Measurements from ENCODE around the gene SPPL3.

Gene SPPL3

DNA sequence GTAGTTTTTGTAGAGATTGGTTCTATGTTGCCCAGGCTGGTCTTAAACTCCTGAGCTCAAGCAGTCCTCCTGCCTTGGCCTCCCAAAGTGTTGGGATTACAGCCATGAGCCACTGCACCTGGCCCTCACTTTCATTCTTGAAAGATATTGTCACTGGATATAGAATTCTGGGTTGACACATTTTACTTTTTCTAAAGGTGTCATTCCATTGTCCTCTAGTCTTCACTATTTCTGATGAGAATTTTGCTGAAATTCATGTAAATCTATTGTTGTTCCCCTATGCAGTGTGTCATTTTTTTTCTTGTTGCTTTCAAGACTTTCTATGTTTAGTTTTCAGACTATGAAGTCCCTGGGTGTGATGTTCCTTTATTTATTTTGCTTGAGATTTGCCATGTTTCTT, 149.4 kb downstream of the SPPL3 start:
- DNase-seq: no peak
- CTCF ChIA-PET: no interaction called here
- peaks cover 7% of the 10 kb centered on the region for H3K4me1 Mint-ChIP-seq
- H3K4me3 Mint-ChIP-seq: no peak overlapping the region
- H3K36me3 Mint-ChIP-seq: no peaks in the 10 kb centered on the region
- no peak overlapping the region for H3K27ac Mint-ChIP-seq
- H3K27me3 Mint-ChIP-seq: peaks cover 22% of the 10 kb centered on the region
- peaks cover 7% of the 10 kb centered on the region for H3K9me3 Mint-ChIP-seq

DNA sequence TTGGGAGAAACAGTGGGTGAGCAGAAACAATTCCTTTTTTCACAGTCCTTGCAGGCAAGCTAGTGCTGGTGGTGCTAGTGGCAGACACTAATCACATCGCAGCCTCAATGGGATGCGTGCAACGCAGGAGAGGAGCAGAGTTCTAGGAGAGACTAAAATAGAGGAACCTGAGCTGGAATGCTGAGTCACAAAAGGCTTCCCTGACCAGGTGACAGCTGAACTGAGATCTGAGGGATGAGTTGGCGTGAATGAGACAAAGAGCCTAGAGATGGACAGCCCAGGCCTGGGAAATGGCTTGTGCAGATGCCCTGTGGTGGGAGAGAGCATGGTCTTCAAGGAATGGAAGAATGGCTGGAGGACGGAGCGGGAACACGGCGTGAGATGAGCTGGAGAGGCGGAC, 152.8 kb downstream of the SPPL3 start:
- no peak for DNase-seq
- peaks cover 22% of the 10 kb centered on the region for H3K27me3 Mint-ChIP-seq
- peaks cover 7% of the 10 kb centered on the region for H3K9me3 Mint-ChIP-seq
- H3K4me3 Mint-ChIP-seq: no peak overlapping the region
- no peak overlapping the region for H3K27ac Mint-ChIP-seq
- CTCF ChIA-PET: interaction anchor here (0.6 to 1.5 kb wide), 3 partner anchors 22 to 225 kb away, joined by 3 to 10 read pairs (median 3); no protein-coding TSS in a partner anchor
- H3K4me1 Mint-ChIP-seq: no peaks in the 10 kb centered on the region
- H3K36me3 Mint-ChIP-seq: no peaks in the 10 kb centered on the region

DNA sequence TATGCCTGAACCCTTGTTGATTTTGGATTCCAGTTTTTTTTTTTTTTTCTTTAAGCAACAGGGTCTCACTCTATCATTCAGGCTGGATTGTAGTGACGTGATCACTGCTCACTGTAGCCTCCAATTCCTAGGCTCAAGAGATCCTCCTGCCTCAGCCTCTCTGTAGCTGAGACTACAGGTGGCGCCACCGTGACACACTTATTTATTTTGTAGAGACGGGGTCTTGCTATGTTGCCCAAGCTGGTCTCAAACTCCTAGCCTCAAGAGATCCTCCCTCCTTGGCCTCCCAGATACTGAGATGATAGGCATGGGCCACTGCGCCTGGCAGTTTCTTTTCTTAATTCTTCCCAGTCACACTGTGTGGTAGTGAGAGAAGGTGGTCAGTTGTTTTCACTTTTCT, 153.4 kb downstream of the SPPL3 start:
- CTCF ChIA-PET: interaction anchor here (0.6 to 1.5 kb wide), 3 partner anchors 92 to 225 kb away, joined by 3 to 10 read pairs (median 3); no protein-coding TSS in a partner anchor
- Mint-ChIP-seq H3K4me3 (no peak overlapping the region), H3K4me1 (no peaks in the 10 kb centered on the region)

DNA sequence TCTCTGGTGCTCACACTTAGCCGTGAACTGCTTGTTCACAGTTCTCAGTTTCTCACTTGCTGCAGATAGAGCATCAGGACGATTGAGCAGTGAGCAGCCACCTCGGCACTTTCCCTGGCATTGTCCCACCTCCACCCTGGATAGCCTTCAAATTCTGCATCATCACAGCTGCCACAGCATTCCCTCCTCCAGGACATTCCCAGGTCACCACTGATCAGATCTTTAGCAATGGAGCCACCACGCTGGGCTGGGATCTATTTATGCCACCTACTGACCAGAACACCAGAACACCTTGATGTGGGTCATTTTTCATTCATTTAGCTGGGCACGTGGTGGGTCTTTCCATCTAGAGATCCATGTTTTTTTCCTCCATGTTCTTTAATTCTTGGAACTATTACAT, 154.9 kb downstream of the SPPL3 start:
- Mint-ChIP-seq H3K9me3 (no peaks in the 10 kb centered on the region), H3K4me1 (no peaks in the 10 kb centered on the region), H3K27me3 (peaks cover 11% of the 10 kb centered on the region), H3K36me3 (no peaks in the 10 kb centered on the region), H3K27ac (no peak overlapping the region), H3K4me3 (no peak overlapping the region)
- no peak for DNase-seq
- CTCF ChIA-PET: no interaction called here

More for the DNA sequence above, 153.4 kb downstream of the SPPL3 start:
- Mint-ChIP-seq H3K27me3 (peaks cover 22% of the 10 kb centered on the region), H3K9me3 (peaks cover 7% of the 10 kb centered on the region), H3K27ac (no peak overlapping the region), H3K36me3 (no peaks in the 10 kb centered on the region)
- DNase-seq: no peak

DNA sequence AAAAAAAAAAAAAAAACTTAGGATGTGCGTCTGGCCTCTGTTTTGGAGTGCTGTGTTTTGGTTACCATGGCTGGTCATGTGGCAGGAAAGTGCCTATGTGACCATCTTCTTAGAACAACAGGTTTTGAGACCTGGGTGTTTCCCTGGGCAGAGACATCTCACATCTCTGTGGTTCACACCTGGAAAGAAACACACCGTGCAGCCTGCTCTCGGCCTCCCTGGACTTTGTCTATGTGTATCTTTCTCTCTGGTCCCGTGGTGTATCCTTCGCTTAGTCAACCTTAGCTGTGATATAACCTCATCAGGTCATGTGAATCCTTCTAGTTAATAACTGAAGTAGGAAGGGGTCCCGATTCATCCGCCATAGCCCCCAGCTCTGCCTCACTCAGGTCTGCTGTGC, 155.9 kb downstream of the SPPL3 start:
- Mint-ChIP-seq H3K4me3 (no peak overlapping the region), H3K36me3 (no peaks in the 10 kb centered on the region)

DNA sequence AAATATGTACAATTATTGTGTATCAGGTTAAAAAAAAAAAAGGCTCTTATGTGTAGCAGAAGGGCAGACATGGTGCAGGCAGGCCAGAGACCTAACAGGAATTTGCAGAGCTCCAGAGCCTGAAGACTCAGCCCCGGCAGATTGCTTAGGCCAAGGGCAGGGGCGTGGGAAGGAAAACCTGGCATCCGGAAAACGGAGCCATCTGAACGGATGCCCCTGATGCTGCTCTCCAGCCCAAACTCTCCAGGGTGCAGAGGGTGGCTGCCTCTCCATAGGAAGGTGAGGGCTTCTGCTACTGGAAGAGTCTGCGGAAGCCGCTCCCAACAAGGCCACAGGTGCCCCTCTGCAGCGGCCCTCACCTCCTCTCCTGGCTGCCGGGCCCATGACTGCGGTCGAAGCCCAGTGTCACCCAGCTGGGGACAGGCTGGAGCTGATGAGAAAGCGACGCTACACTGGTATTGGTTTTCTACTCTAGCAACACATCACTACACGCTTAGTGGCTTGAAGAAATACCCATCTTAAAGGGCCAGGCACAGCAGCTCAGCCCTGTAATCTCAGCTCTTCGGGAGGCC, 159.2 kb downstream of the SPPL3 start:
- Mint-ChIP-seq H3K4me3 (no peak overlapping the region), H3K4me1 (no peaks in the 10 kb centered on the region), H3K36me3 (no peaks in the 10 kb centered on the region), H3K9me3 (no peaks in the 10 kb centered on the region), H3K27me3 (no peaks in the 10 kb centered on the region), H3K27ac (no peak overlapping the region)
- DNase-seq: no peak
- CTCF ChIA-PET: no interaction called here

More for the DNA sequence above, 155.9 kb downstream of the SPPL3 start:
- peaks cover 11% of the 10 kb centered on the region for H3K27me3 Mint-ChIP-seq
- no peak for DNase-seq
- no peak overlapping the region for H3K27ac Mint-ChIP-seq
- CTCF ChIA-PET: interaction anchor here (0.6 kb wide), 1 partner anchor 19 kb away, joined by 3 read pairs; no protein-coding TSS in a partner anchor
- no peaks in the 10 kb centered on the region for H3K4me1 Mint-ChIP-seq
- H3K9me3 Mint-ChIP-seq: no peaks in the 10 kb centered on the region

DNA sequence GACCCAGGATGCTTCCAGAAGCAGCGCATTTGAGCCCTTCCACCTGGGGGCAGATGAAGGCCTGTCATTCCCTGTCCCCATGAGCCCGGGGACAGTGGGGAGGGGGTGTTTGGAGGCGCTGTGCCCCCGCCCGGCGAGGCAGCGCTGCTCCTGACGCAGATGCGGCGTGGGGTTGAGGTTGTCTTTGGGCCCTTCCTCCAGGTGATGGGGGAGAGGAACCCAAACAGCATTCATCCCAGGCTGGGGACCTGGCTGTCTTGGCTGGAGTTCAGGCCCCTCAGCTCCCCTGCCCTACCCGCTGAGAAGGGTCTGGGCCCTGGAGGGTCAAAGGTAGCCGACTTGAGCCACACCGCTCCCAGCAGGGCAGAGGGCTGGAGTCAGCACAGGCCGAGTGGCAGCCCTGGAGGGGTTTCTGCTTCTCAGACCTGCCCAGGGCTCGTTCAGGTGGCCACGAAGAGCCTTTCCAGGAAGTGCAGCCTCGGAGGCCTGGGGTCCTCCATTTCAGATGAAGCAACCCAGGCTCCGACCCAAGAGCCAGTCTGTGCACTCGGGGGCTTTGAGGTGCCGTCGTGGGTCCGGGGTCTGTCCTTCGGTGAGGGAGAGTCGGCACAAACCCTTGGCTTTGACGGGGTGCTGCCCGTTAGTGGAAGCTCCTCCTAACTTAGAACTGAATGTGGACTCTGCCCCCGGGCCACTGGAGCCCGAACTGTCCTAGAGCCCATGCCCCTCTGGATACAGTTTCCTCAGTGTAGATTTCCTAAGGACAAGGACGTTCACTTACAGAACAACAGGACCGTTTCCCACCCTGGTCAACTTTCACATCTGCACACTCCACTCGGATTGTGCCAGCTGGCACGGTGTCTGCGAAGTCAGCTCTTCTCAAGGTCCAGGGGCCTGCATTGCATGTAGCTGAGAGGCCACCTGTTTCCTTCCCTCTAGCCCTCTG, 162.4 kb downstream of the SPPL3 start:
- no peak overlapping the region for H3K4me3 Mint-ChIP-seq
- no peaks in the 10 kb centered on the region for H3K4me1 Mint-ChIP-seq
- no peak for DNase-seq
- no peaks in the 10 kb centered on the region for H3K27me3 Mint-ChIP-seq
- no peaks in the 10 kb centered on the region for H3K36me3 Mint-ChIP-seq
- CTCF ChIA-PET: no interaction called here
- no peak overlapping the region for H3K27ac Mint-ChIP-seq
- H3K9me3 Mint-ChIP-seq: no peaks in the 10 kb centered on the region

DNA sequence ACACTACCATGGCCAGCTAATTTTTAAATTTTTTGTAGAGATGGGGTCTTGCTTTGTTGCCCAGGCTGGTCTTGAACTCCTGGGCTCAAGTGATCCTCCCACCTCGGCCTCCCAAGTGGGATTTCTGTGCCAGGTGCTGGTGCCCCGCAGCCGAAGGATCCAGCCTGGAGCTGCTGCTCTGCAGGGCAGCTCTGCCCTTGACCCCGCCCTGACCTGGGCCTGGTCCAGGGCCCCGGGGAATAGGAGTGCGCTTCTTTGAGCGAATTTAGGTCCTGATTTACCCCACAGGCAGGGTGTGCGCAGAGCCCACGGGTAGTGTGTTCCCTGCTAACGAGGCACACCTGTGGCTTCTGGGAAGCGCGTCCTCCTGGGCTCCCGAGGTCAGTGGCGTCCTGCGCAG, 163.3 kb downstream of the SPPL3 start:
- Mint-ChIP-seq H3K4me1 (no peaks in the 10 kb centered on the region), H3K27ac (no peak overlapping the region), H3K4me3 (no peak overlapping the region), H3K9me3 (no peaks in the 10 kb centered on the region), H3K27me3 (no peaks in the 10 kb centered on the region), H3K36me3 (no peaks in the 10 kb centered on the region)
- DNase-seq: no peak
- CTCF ChIA-PET: no interaction called here

DNA sequence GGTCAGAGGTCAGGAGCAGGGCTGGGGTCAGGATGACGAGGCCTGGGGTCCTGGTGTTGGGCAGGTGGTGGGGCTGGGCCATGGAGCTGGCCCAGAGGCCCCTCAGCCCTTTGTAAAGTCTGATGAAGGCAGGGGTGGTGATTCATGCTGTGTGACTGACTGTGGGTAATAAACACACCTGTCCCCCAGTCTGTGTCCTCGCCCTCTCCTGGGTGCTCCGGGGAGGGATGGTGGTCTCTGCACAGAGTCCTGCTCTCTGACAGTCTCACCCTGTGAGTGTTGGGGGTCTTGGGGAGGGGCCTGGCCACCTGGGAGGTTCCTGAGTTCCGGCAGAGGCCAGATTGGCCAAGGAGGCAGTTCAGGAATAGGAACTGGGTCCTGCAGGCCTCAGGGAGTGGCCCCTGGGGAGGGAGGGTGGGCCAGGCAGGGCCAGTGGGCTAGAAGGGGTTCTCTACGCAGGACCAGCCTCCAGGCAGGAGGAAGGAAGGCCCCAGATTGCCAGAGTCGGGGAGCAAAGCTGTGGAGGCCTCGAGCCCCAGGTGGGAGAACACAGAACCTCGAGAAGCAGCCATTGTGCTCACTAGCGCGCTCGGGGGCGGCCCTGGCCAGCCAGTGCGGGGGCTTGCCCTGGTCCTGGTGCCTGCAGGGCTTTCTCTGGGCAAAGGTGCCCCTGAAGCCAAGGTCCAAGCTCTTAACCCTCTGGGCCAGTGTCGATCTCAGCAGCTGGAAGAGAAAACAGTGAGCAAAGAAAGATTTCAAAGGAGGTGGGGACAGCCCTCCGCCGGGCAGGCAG, 164.1 kb downstream of the SPPL3 start:
- H3K27me3 Mint-ChIP-seq: no peaks in the 10 kb centered on the region
- H3K4me3 Mint-ChIP-seq: no peak overlapping the region
- H3K27ac Mint-ChIP-seq: no peak overlapping the region
- H3K9me3 Mint-ChIP-seq: no peaks in the 10 kb centered on the region
- H3K4me1 Mint-ChIP-seq: no peaks in the 10 kb centered on the region
- H3K36me3 Mint-ChIP-seq: no peaks in the 10 kb centered on the region
- CTCF ChIA-PET: no interaction called here
- DNase-seq: no peak

DNA sequence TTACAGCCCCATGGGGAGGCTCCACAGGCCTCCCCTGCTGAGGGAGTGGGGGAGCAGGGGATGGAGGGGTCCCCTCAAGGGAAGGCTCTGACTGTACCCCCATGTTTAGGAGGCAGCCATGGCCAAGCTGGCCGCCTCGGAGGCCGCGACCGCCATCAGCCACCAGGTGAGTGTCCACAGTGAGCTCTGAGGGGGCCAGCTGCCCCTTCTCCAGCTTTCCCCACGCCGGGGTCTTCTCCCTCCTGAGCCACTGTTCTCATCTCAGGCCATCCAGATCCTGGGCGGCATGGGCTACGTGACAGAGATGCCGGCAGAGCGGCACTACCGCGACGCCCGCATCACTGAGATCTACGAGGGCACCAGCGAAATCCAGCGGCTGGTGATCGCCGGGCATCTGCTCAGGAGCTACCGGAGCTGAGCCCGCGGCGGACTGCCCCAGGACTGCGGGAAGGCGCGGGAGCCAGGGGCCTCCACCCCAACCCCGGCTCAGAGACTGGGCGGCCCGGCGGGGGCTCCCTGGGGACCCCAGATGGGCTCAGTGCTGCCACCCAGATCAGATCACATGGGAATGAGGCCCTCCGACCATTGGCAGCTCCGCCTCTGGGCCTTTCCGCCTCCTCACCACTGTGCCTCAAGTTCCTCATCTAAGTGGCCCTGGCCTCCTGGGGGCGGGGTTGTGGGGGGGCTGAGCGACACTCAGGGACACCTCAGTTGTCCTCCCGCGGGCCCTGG, 165.0 kb downstream of the SPPL3 start:
- Mint-ChIP-seq H3K27me3 (no peaks in the 10 kb centered on the region), H3K9me3 (no peaks in the 10 kb centered on the region), H3K27ac (no peak overlapping the region), H3K36me3 (peaks cover 2% of the 10 kb centered on the region), H3K4me1 (no peaks in the 10 kb centered on the region), H3K4me3 (no peak overlapping the region)
- no peak for DNase-seq
- CTCF ChIA-PET: no interaction called here

DNA sequence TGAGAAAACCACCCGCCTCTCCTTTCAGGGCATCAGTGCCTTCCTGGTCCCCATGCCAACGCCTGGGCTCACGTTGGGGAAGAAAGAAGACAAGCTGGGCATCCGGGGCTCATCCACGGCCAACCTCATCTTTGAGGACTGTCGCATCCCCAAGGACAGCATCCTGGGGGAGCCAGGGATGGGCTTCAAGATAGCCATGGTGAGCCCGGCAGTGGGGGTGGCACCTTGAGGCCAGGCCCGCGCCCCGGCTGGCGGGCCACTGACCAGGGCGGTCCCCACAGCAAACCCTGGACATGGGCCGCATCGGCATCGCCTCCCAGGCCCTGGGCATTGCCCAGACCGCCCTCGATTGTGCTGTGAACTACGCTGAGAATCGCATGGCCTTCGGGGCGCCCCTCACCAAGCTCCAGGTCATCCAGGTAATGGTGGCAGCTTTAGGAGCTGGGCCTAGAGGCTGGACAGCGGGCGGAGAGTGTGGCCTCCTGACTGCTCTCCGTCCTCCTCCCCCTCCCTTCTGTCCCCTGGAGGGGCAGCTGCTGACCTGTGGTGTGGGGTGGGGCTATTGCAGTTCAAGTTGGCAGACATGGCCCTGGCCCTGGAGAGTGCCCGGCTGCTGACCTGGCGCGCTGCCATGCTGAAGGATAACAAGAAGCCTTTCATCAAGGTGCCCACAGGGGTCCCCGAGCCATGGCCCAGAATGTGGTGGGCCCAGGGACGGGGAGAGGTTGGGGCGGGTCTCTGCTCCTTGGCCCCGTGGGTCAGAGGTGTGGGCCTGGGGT, 165.7 kb downstream of the SPPL3 start:
- Mint-ChIP-seq H3K4me1 (no peaks in the 10 kb centered on the region), H3K27me3 (no peaks in the 10 kb centered on the region), H3K4me3 (no peak overlapping the region), H3K27ac (no peak overlapping the region), H3K9me3 (no peaks in the 10 kb centered on the region), H3K36me3 (peaks cover 7% of the 10 kb centered on the region)
- no peak for DNase-seq
- CTCF ChIA-PET: no interaction called here

DNA sequence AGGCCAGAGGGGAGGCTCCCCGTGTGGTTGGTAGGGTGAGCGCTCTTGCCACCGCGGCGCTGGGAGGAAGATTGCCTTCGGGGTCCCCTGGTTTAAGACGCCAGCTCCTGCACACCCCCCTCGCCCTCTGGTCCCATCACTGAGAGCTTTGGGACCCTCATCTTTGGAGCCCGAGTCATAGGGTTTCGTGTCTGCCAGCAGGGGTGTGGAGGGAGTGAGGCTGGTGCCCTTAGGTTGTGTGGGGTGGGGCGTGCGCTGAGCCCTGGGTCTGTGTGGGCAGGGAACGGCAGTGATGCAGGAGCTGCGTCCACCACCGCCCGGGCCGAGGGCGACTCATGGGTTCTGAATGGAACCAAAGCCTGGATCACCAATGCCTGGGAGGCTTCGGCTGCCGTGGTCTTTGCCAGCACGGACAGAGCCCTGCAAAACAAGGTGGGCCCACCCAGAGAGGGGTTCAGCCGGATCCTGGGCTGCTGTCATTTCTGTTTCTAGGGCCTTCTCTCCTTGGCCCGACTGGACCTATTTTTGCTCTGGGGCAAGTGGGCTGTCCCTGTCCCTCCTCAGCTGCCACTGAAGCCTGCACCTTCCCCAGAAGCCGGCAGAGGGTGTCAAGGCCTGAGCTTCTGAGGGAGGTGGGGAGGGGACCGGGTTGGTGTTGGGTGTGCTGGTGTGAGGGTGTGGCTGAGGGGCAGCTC, 166.5 kb downstream of the SPPL3 start:
- no peak overlapping the region for H3K27ac Mint-ChIP-seq
- H3K4me3 Mint-ChIP-seq: no peak overlapping the region
- CTCF ChIA-PET: no interaction called here
- H3K4me1 Mint-ChIP-seq: no peaks in the 10 kb centered on the region
- no peaks in the 10 kb centered on the region for H3K9me3 Mint-ChIP-seq
- H3K36me3 Mint-ChIP-seq: peaks cover 8% of the 10 kb centered on the region
- H3K27me3 Mint-ChIP-seq: no peaks in the 10 kb centered on the region
- DNase-seq: no peak
